OCI-LY1 (cell line): ENCODE results near the gene HTR2A.

Experiments
- EZH2 ChIP-seq: fragments of 200-600 bp; sonication (generic), shearing (Covaris generic); IDR thresholded peaks from 2 replicates; pipeline ENCODE4 v1.8.0; 2017; ENCODE audit warnings: borderline replicate concordance, mixed run types, mild to moderate bottlenecking, antibody characterized with exemption, low read length, moderate library complexity, mixed read lengths
- TF ChIP-seq, protein P1 (sequence below): fragments of 200-600 bp; sonication (generic), shearing (Covaris generic); IDR thresholded peaks from 2 replicates; pipeline ENCODE4 v1.5.1; 2017; ENCODE audit warnings: mild to moderate bottlenecking, antibody characterized with exemption, low read length, moderate library complexity, mixed read lengths

- TF ChIP-seq, protein P1, sequence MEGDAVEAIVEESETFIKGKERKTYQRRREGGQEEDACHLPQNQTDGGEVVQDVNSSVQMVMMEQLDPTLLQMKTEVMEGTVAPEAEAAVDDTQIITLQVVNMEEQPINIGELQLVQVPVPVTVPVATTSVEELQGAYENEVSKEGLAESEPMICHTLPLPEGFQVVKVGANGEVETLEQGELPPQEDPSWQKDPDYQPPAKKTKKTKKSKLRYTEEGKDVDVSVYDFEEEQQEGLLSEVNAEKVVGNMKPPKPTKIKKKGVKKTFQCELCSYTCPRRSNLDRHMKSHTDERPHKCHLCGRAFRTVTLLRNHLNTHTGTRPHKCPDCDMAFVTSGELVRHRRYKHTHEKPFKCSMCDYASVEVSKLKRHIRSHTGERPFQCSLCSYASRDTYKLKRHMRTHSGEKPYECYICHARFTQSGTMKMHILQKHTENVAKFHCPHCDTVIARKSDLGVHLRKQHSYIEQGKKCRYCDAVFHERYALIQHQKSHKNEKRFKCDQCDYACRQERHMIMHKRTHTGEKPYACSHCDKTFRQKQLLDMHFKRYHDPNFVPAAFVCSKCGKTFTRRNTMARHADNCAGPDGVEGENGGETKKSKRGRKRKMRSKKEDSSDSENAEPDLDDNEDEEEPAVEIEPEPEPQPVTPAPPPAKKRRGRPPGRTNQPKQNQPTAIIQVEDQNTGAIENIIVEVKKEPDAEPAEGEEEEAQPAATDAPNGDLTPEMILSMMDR = no peak
- no peak for TF ChIP-seq EZH2
Measured at GRCh38 chr13:46896341-46897137, at the start of gene HTR2A.
